Neural progenitor cell (in vitro differentiated cells): Measurements from ENCODE around the gene DYNC1I2. TPM values are rescaled to one million over a fixed set of nuclear protein-coding genes. Genes with fewer than 3 reads are reported as not detected.

Experiments used
- DNase-seq: peaks from one replicate; pipeline ENCODE4 v3.0.0-alpha.2; 2016; ENCODE audit warnings: low spot score
- H2AFZ ChIP-seq: fragments of 200-600 bp; sonication (generic); replicated peaks from 2 replicates; pipeline ENCODE4 v1.6.1; 2016; ENCODE audit warnings: antibody characterized with exemption
- H3F3A ChIP-seq: fragments of 200-600 bp; sonication (generic); 2 replicates; pipeline ENCODE4 v1.6.1; 2016; ENCODE audit warnings: antibody characterized with exemption, low read depth
- H3K27ac ChIP-seq: fragments of 200-600 bp; sonication (generic); 2 replicates; pipeline ENCODE4 v1.5.1; 2016; ENCODE audit warnings: mild to moderate bottlenecking
- H3K27me3 ChIP-seq: fragments of 200-600 bp; sonication (generic); 2 replicates; pipeline ENCODE4 v1.6.1; 2016; ENCODE audit warnings: mild to moderate bottlenecking, moderate library complexity
- H3K36me3 ChIP-seq: fragments of 200-600 bp; sonication (generic); 2 replicates; pipeline ENCODE4 v1.5.1; 2016
- H3K4me1 ChIP-seq: fragments of 200-600 bp; sonication (generic); 2 replicates; pipeline ENCODE4 v1.6.1; 2016; ENCODE audit warnings: mixed run types
- H3K4me2 ChIP-seq: fragments of 200-600 bp; sonication (generic); 2 replicates; pipeline ENCODE4 v1.6.1; 2016
- H3K4me3 ChIP-seq: fragments of 200-600 bp; sonication (generic); 2 replicates; pipeline ENCODE4 v1.5.1; 2016
- H3K79me2 ChIP-seq: fragments of 200-600 bp; sonication (generic); 2 replicates; pipeline ENCODE4 v1.6.1; 2016; ENCODE audit warnings: low read depth
- H3K9ac ChIP-seq: fragments of 200-600 bp; sonication (generic); 2 replicates; pipeline ENCODE4 v1.6.1; 2016
- H3K9me3 ChIP-seq: fragments of 200-600 bp; sonication (generic); 2 replicates; pipeline ENCODE4 v1.5.1; 2016; ENCODE audit warnings: low read depth
- H4K20me1 ChIP-seq: fragments of 200-600 bp; sonication (generic); 2 replicates; pipeline ENCODE4 v1.6.1; 2016; ENCODE audit warnings: low read depth
- H3K27ac Mint-ChIP-seq: 3 replicates; pipeline ENCODE4 v1.8.0; 2021; ENCODE audit warnings: mixed read lengths
- H3K27me3 Mint-ChIP-seq: 2 replicates; pipeline ENCODE4 v1.8.0; 2022; ENCODE audit warnings: low read depth, mild to moderate bottlenecking, inconsistent platforms, moderate library complexity, mixed read lengths; ENCODE audit not compliant: insufficient read depth
- H3K36me3 Mint-ChIP-seq: 3 replicates; pipeline ENCODE4 v1.8.0; 2021; ENCODE audit warnings: mixed read lengths
- H3K4me1 Mint-ChIP-seq: 3 replicates; pipeline ENCODE4 v1.8.0; 2021; ENCODE audit warnings: mixed read lengths
- H3K4me3 Mint-ChIP-seq: 3 replicates; pipeline ENCODE4 v1.8.0; 2021; ENCODE audit warnings: mild to moderate bottlenecking, moderate library complexity, mixed read lengths
- H3K9me3 Mint-ChIP-seq: 3 replicates; pipeline ENCODE4 v1.8.0; 2020; ENCODE audit warnings: mixed read lengths
- EZH2 ChIP-seq: fragments of 200-600 bp; sonication (generic); IDR thresholded peaks from 2 replicates; pipeline ENCODE4 v1.6.1; 2017; ENCODE audit warnings: antibody characterized with exemption, mild to moderate bottlenecking, moderate library complexity
- EZH2phosphoT487 ChIP-seq: fragments of 200-600 bp; sonication (generic); IDR thresholded peaks from 2 replicates; pipeline ENCODE4 v1.6.1; 2017; ENCODE audit warnings: antibody characterized with exemption
- total RNA-seq: library from RNA; depleted of rRNA; stranded (reverse); fragments of >200 nt; gene quantifications from 2 replicates; pipeline ENCODE4 v1.2.3, GENCODE V29; 2015; ENCODE audit warnings: low replicate concordance
- TF ChIP-seq, protein P1 (sequence below): fragments of 200-600 bp; sonication (generic); IDR thresholded peaks from 2 replicates; pipeline ENCODE4 v1.5.1; 2017; ENCODE audit warnings: antibody characterized with exemption, mild to moderate bottlenecking

DYNC1I2 gene
- total RNA-seq, 1 donor from 2014 or later, result 174 TPM

DNA sequence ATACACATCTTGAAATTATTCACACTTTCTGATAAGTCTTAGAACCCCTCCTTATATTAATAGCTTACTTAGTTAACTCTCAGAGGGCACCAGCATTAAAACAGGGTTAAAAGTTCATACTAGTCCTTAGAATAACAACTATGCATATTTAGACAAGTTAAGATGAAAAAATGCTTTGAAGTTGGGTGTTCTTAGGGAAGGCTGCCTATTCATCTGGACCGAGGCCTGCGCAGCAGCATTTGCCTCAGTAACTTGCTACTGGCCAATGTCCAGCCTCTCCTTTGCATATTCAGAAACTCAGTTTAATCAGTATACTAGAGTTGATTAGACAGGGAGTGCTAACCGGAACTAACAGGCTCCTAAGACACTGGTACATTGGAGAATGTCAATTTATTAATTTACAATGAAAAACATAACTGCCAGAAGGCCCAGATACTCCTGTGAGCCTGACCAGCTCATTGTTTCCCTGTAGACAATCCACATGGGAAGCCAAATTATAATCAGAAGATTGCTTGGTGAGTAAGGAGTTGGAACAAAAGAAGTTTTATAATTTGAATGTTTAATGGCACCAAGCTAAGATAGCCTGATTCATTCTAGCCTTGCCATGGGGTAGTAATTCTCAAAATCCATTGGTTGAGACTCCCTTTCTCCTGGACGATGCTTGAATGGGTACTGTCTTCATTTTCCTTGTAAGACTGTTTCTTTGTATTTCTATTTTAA lies 48.9 kb downstream of the DYNC1I2 start:
- H4K20me1 ChIP-seq, result no peaks in the 10 kb centered on the region
- H3K27ac ChIP-seq, result no peak overlapping the region
- peaks cover 9% of the 10 kb centered on the region for H3K36me3 ChIP-seq
- Mint-ChIP-seq H3K4me1 (no peaks in the 10 kb centered on the region), H3K36me3 (peaks cover 40% of the 10 kb centered on the region), H3K9me3 (no peaks in the 10 kb centered on the region), H3K27ac (no peak overlapping the region), H3K27me3 (no peaks in the 10 kb centered on the region), H3K4me3 (no peak overlapping the region)
- no peak for DNase-seq
- H3K4me1 ChIP-seq, result no peaks in the 10 kb centered on the region
- H3K27me3 ChIP-seq, result no peaks in the 10 kb centered on the region
- no peak overlapping the region for H3K4me3 ChIP-seq
- H3K4me2 ChIP-seq, result no peak overlapping the region
- no peak overlapping the region for H2AFZ ChIP-seq
- no peaks in the 10 kb centered on the region for H3F3A ChIP-seq
- H3K79me2 ChIP-seq, result no peaks in the 10 kb centered on the region
- H3K9me3 ChIP-seq, result no peaks in the 10 kb centered on the region
- TF ChIP-seq EZH2phosphoT487, result no peak
- TF ChIP-seq, protein P1, sequence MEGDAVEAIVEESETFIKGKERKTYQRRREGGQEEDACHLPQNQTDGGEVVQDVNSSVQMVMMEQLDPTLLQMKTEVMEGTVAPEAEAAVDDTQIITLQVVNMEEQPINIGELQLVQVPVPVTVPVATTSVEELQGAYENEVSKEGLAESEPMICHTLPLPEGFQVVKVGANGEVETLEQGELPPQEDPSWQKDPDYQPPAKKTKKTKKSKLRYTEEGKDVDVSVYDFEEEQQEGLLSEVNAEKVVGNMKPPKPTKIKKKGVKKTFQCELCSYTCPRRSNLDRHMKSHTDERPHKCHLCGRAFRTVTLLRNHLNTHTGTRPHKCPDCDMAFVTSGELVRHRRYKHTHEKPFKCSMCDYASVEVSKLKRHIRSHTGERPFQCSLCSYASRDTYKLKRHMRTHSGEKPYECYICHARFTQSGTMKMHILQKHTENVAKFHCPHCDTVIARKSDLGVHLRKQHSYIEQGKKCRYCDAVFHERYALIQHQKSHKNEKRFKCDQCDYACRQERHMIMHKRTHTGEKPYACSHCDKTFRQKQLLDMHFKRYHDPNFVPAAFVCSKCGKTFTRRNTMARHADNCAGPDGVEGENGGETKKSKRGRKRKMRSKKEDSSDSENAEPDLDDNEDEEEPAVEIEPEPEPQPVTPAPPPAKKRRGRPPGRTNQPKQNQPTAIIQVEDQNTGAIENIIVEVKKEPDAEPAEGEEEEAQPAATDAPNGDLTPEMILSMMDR, result no peak
- no peak for TF ChIP-seq EZH2
- no peak overlapping the region for H3K9ac ChIP-seq

DNA sequence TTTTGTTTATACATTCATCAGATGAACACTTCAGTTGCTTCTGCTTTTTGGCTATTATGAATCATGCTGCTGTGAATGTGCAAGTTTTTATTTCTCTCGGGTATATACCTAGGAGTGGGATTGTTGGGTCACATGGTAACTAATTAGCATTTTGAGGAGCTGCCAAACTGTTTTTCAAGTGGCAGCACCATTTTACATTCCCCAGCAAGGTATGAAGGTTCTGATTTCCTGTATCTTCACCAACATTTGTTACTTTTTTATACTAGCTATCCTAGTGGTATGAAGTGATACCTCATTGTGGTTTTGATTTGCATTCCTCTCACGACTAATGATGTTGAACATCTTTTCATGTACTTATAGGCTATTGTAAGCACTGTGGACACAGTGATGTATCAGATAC lies 53.9 kb downstream of the DYNC1I2 start:
- Histone ChIP-seq H2AFZ (no peak overlapping the region), H3F3A (no peaks in the 10 kb centered on the region), H3K4me2 (no peak overlapping the region), H3K4me1 (no peaks in the 10 kb centered on the region), H4K20me1 (no peaks in the 10 kb centered on the region), H3K4me3 (no peak overlapping the region), H3K79me2 (no peaks in the 10 kb centered on the region), H3K9ac (no peak overlapping the region), H3K9me3 (no peaks in the 10 kb centered on the region), H3K36me3 (no peaks in the 10 kb centered on the region), H3K27me3 (no peaks in the 10 kb centered on the region), H3K27ac (no peak overlapping the region)
- no peak overlapping the region for H3K4me3 Mint-ChIP-seq
- no peaks in the 10 kb centered on the region for H3K9me3 Mint-ChIP-seq
- TF ChIP-seq, protein P1, result no peak
- TF ChIP-seq EZH2phosphoT487 (no peak), EZH2 (no peak)
- H3K36me3 Mint-ChIP-seq, result peaks cover 32% of the 10 kb centered on the region
- H3K27ac Mint-ChIP-seq, result no peak overlapping the region
- no peaks in the 10 kb centered on the region for H3K27me3 Mint-ChIP-seq
- no peaks in the 10 kb centered on the region for H3K4me1 Mint-ChIP-seq
- no peak for DNase-seq

DNA sequence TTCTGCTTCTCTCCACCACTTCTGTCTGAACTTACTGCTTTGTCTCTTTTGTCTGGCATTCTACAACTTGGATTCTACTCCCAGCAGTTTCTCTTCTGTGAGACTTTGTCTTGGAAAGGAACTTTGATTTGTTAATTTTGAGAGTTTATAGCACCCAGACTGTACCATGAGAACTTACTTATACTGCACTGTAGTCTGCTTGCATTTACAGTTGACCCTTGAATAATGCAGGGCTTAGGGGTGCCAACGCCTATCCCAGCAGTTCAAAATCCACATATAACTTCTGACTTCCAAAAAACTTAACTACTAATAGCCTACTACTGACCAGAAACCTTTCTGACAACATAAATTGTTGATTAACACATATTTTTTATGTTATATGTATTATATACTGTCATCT lies 55.5 kb downstream of the DYNC1I2 start:
- Histone ChIP-seq H3K9me3 (no peaks in the 10 kb centered on the region), H3K27ac (no peak overlapping the region), H2AFZ (no peak overlapping the region), H3K9ac (no peak overlapping the region), H3K4me2 (no peak overlapping the region), H3K27me3 (no peaks in the 10 kb centered on the region), H3K4me1 (no peaks in the 10 kb centered on the region), H3K36me3 (no peaks in the 10 kb centered on the region), H3F3A (no peaks in the 10 kb centered on the region), H3K4me3 (no peak overlapping the region), H3K79me2 (no peaks in the 10 kb centered on the region), H4K20me1 (no peaks in the 10 kb centered on the region)
- Mint-ChIP-seq H3K27ac (no peak overlapping the region), H3K27me3 (no peaks in the 10 kb centered on the region), H3K36me3 (peaks cover 31% of the 10 kb centered on the region), H3K4me1 (no peaks in the 10 kb centered on the region), H3K4me3 (no peak overlapping the region), H3K9me3 (no peaks in the 10 kb centered on the region)
- TF ChIP-seq EZH2, result no peak
- TF ChIP-seq EZH2phosphoT487, result no peak
- TF ChIP-seq, protein P1, result no peak
- no peak for DNase-seq
